Panc1 (cell line): ENCODE measurements around the gene BMPR2. TPM values are rescaled to one million over a fixed set of nuclear protein-coding genes. Genes with fewer than 3 reads are reported as not detected.
A peak's percentile ranks its signal among the peaks of the same experiment; 100 is the strongest.

Experiments used
- ATAC-seq: fragments of 200-7000 bp; cut with Tn5 transposase; 2 replicates; pipeline ENCODE4 v1.9.1; 2020; ENCODE audit warnings: mild to moderate bottlenecking, moderate library complexity
- Bru-seq: library from RNA; stranded (reverse); fragments of 400-500 nt; gene quantifications from one replicate; lab custom pipeline; 2021; lab: Mats Ljungman, UMichigan
- BruChase-seq, 2 experiments: library from RNA; stranded (reverse); fragments of 400-500 nt; gene quantifications; one replicate each; lab custom pipeline; 2021; lab: Mats Ljungman, UMichigan
- BruUV-seq: library from RNA; stranded (reverse); fragments of 400-500 nt; replicated peaks from 2 replicates; lab custom pipeline; 2021; lab: Mats Ljungman, UMichigan
- CTCF ChIA-PET: fragments of 300-600 bp; sonication (Branson Sonifier 250); formaldehyde crosslinking; loops from one replicate; lab custom pipeline; 2022; ENCODE audit warnings: antibody characterized with exemption; lab: Charles Lee
- POLR2A ChIA-PET: fragments of 300-600 bp; sonication (Branson Sonifier 250); formaldehyde crosslinking; loops from one replicate; lab custom pipeline; 2022; ENCODE audit warnings: antibody characterized with exemption; lab: Charles Lee
- DNase-seq: peaks from one replicate; pipeline ENCODE4 v3.0.0-alpha.2; 2010; ENCODE audit warnings: low read depth, low spot score
- H3K27ac ChIP-seq: 2 replicates; pipeline ENCODE4 v1.5.1; 2011; ENCODE audit warnings: mild to moderate bottlenecking, low read length, inconsistent platforms
- H3K27me3 ChIP-seq: fragments of 200-500 bp; sonication (Bioruptor generic); 2 replicates; pipeline ENCODE4 v1.6.0; 2014; ENCODE audit warnings: low read length, inconsistent platforms; ENCODE audit not compliant: control insufficient read depth, insufficient read depth
- H3K36me3 ChIP-seq: fragments of 200-500 bp; sonication (Bioruptor generic); 2 replicates; pipeline ENCODE4 v1.5.1; 2014; ENCODE audit warnings: inconsistent platforms, mild to moderate bottlenecking, low read length, moderate library complexity; ENCODE audit not compliant: control insufficient read depth, insufficient read depth
- H3K4me1 ChIP-seq: 2 replicates; pipeline ENCODE4 v1.5.1; 2011; ENCODE audit warnings: inconsistent platforms, mild to moderate bottlenecking, low read length, moderate library complexity; ENCODE audit not compliant: control insufficient read depth, insufficient read depth
- H3K4me3 ChIP-seq, 2 experiments: 2 replicates each; pipeline ENCODE4 v1.5.1; 2011 to 2012; ENCODE audit warnings: low read depth in 2 of 2, low read length in 2 of 2, mild to moderate bottlenecking in 2 of 2, inconsistent platforms in 1 of 2, moderate library complexity in 1 of 2
- H3K9me3 ChIP-seq: fragments of 200-500 bp; sonication (Bioruptor generic); 2 replicates; pipeline ENCODE4 v1.5.1; 2014; ENCODE audit warnings: low read depth, mild to moderate bottlenecking, inconsistent platforms, low read length, moderate library complexity; ENCODE audit not compliant: control insufficient read depth, insufficient read depth
- POLR2AphosphoS5 ChIP-seq: IDR thresholded peaks from 2 replicates; pipeline ENCODE4 v1.6.1; 2012; ENCODE audit warnings: mild to moderate bottlenecking, low read depth, low read length, moderate library complexity
- SIN3A ChIP-seq: IDR thresholded peaks from 2 replicates; pipeline ENCODE4 v1.6.1; 2012; ENCODE audit warnings: low read depth, mild to moderate bottlenecking, low read length, moderate library complexity, borderline replicate concordance; ENCODE audit not compliant: insufficient read depth
- TCF7L2 ChIP-seq: IDR thresholded peaks from 2 replicates; pipeline ENCODE4 v1.6.1; 2011; ENCODE audit warnings: mild to moderate bottlenecking, low read depth, low read length, inconsistent platforms
- in situ Hi-C: cut with HindIII; loops from 2 replicates; pipeline ENCODE4 v1.10.0; 2016; ENCODE audit warnings: low sequenced_read_pairs, low pct_unique_long_range_greater_than_20kb
- intact Hi-C: fragments of 100-400 bp; cut with micrococcal nuclease; formaldehyde crosslinking; loops from one replicate; pipeline ENCODE4 v1.10.0; 2022; ENCODE audit not compliant: unreplicated experiment
- long read RNA-seq: library from polyadenylated mRNA; unstranded; transcript quantifications from one replicate; pipeline ENCODE4 v2.0.0, GENCODE V29; 2021; ENCODE audit not compliant: unreplicated experiment
- polyA plus RNA-seq: library from polyadenylated mRNA; unstranded; fragments of >200 nt; gene quantifications from one replicate; pipeline ENCODE4 v1.2.1, GENCODE V29; 2012; ENCODE audit warnings: missing spikeins; ENCODE audit not compliant: insufficient read length
- total RNA-seq: library from RNA; stranded (reverse); gene quantifications from one replicate; pipeline ENCODE4 v1.2.1, GENCODE V29; 2021; ENCODE audit not compliant: unreplicated experiment
- TF ChIP-seq, protein P1 (sequence below): fragments of 450-650 bp; IDR thresholded peaks from 2 replicates; pipeline ENCODE4 v1.5.1; 2017; ENCODE audit warnings: mild to moderate bottlenecking
- TF ChIP-seq, protein P2 (sequence below), 2 experiments: IDR thresholded peaks; 2 replicates each; pipeline ENCODE4 v1.6.1; 2011 to 2012; ENCODE audit warnings: low read depth in 2 of 2, control low read depth in 1 of 2, low read length in 1 of 2, mild to moderate bottlenecking in 1 of 2, moderate library complexity in 1 of 2; ENCODE audit not compliant: insufficient read depth in 1 of 2

BMPR2 gene
- total RNA-seq (65.2 TPM), Bru-seq, nascent RNA (percentile 83 among the genes with signal in this experiment), BruChase-seq, experiment 1, labeled RNA remaining after a 2-hour chase (percentile 84 among the genes with signal in this experiment), BruChase-seq, experiment 2, labeled RNA remaining after a 6-hour chase (percentile 93 among the genes with signal in this experiment)
- 21.3 TPM for polyA plus RNA-seq
- long read RNA-seq, full-length matches to known transcripts, result 20 of 63 reads
- long read RNA-seq, partial matches to known transcripts, result 9 of 63 reads
- long read RNA-seq, other reads (novel, unspliced or antisense), result 34 of 63 reads

DNA sequence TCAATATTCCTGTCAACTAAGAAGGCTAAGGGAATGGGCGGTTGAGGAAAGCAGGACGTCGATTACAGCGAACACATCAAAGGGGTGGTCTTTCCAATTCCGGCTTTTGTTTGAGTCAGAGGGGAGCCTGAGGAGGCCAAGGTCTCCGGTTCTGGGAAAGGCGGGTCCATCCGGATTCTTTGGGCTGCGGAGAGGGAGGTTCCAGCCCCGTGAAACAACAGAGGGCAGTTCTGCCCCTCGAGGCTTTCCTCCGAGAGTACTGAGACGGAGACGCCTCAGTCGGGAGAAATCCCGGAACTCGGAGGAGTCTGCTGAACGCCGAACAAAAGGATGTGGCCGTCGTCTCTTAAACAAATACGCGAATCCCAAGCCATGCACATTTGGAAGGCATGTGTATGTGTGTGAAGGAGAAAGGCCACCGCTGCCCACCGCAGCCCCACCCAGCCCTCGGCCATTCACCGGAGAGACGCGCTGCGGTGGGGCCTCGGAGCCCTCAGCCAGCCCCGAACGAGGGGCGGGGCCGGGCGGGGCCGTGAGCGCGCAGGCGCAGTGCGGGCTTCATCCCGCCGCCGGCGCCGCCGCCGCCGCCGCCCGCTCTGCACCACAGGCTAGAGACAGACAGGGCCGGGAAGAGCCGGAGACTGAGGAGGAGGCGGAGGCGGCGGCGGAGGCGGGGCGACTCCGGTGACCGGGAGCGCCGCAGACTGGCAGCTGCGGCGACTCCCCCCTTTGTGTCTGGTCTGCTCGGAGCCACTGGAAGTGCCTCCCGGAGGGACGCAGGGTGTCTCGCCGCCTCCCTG is at the start of gene BMPR2:
Gene BMPR2, plus strand, starts transcription at position 719 of the 800 bp plus-strand sequence. CDS start 1,148 bp downstream, outside the sequence.
- TF ChIP-seq, protein P1, sequence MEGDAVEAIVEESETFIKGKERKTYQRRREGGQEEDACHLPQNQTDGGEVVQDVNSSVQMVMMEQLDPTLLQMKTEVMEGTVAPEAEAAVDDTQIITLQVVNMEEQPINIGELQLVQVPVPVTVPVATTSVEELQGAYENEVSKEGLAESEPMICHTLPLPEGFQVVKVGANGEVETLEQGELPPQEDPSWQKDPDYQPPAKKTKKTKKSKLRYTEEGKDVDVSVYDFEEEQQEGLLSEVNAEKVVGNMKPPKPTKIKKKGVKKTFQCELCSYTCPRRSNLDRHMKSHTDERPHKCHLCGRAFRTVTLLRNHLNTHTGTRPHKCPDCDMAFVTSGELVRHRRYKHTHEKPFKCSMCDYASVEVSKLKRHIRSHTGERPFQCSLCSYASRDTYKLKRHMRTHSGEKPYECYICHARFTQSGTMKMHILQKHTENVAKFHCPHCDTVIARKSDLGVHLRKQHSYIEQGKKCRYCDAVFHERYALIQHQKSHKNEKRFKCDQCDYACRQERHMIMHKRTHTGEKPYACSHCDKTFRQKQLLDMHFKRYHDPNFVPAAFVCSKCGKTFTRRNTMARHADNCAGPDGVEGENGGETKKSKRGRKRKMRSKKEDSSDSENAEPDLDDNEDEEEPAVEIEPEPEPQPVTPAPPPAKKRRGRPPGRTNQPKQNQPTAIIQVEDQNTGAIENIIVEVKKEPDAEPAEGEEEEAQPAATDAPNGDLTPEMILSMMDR, result no peak
- TF ChIP-seq, protein P2, sequence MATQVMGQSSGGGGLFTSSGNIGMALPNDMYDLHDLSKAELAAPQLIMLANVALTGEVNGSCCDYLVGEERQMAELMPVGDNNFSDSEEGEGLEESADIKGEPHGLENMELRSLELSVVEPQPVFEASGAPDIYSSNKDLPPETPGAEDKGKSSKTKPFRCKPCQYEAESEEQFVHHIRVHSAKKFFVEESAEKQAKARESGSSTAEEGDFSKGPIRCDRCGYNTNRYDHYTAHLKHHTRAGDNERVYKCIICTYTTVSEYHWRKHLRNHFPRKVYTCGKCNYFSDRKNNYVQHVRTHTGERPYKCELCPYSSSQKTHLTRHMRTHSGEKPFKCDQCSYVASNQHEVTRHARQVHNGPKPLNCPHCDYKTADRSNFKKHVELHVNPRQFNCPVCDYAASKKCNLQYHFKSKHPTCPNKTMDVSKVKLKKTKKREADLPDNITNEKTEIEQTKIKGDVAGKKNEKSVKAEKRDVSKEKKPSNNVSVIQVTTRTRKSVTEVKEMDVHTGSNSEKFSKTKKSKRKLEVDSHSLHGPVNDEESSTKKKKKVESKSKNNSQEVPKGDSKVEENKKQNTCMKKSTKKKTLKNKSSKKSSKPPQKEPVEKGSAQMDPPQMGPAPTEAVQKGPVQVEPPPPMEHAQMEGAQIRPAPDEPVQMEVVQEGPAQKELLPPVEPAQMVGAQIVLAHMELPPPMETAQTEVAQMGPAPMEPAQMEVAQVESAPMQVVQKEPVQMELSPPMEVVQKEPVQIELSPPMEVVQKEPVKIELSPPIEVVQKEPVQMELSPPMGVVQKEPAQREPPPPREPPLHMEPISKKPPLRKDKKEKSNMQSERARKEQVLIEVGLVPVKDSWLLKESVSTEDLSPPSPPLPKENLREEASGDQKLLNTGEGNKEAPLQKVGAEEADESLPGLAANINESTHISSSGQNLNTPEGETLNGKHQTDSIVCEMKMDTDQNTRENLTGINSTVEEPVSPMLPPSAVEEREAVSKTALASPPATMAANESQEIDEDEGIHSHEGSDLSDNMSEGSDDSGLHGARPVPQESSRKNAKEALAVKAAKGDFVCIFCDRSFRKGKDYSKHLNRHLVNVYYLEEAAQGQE (IDR thresholded peaks at IDR 0.05; ENCODE audit: insufficient read depth in 1 of 2, low read depth in 2 of 2, low read length in 1 of 2), result no peak
- peak; percentile 71; the same call in 1 of the 2 replicates for TF ChIP-seq SIN3A
- TF ChIP-seq TCF7L2, result peak; percentile 79
- peak; percentile 94 for TF ChIP-seq POLR2AphosphoS5
- Histone ChIP-seq H3K27ac (peak within 1 kb of the TSS; percentile 97), H3K9me3 (no peaks in the 10 kb centered on the region), H3K36me3 (no peaks in the 10 kb centered on the region; the same call in 1 of the 2 replicates), H3K27me3 (no peaks in the 10 kb centered on the region), H3K4me1 (peaks cover 12% of the 10 kb centered on the region), H3K4me3 (peak within 1 kb of the TSS; percentile 81 to 91)
- BruUV-seq, result TSS peak; percentile 97
- in situ Hi-C loops, result no loop called here
- ChIA-PET POLR2A (no interaction called here), CTCF (no interaction called here)
- intact Hi-C loops, result no loop called here
- ATAC-seq (peak; percentile 91), DNase-seq (peak; percentile 48)

DNA sequence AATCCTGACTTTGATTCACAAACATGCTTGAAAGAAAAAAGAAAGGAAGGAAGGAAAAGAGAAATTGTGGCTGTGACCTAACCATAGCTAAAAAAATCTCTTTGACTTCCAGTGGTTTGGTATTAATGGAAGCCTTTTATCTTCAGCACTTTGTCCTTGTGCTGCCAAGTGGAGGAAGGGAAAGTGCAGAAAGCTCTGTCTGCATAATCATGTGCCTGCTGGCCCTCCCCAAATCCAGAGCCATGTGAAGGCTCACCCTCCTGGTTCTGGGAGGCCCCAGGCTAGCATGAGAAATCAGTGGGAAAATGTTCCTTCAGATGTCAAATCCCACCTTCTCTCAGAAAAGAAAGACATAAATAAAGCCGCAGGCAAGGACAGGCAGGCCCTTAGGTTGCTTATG is 48.3 kb upstream of the BMPR2 start:
- no peak for TF ChIP-seq SIN3A
- TF ChIP-seq TCF7L2, result no peak
- TF ChIP-seq POLR2AphosphoS5, result no peak
- TF ChIP-seq, protein P1, result no peak
- TF ChIP-seq, protein P2 (IDR thresholded peaks at IDR 0.05; ENCODE audit: insufficient read depth in 1 of 2, low read depth in 2 of 2, low read length in 1 of 2), result no peak
- H3K36me3 ChIP-seq, result no peaks in the 10 kb centered on the region
- no peak overlapping the region for H3K4me3 ChIP-seq
- H3K9me3 ChIP-seq, result no peaks in the 10 kb centered on the region
- intact Hi-C loops, result no loop called here
- CTCF ChIA-PET, result no interaction called here
- no peaks in the 10 kb centered on the region for H3K27me3 ChIP-seq
- H3K27ac ChIP-seq, result no peak overlapping the region
- H3K4me1 ChIP-seq, result no peaks in the 10 kb centered on the region
- no peak for ATAC-seq
- in situ Hi-C loops, result no loop called here
- POLR2A ChIA-PET, result interaction anchor here (0.7 kb wide), 1 partner anchor 182 kb away, joined by 4 read pairs; no protein-coding TSS in a partner anchor
- DNase-seq, result no peak
- BruUV-seq, result no TSS peak
